Omental fat pad (tissue), 4 donors: ENCODE measurements around the gene ATG16L1. TPM values are rescaled to one million over a fixed set of nuclear protein-coding genes. Genes with fewer than 3 reads are reported as not detected.

Experiments used
- ATAC-seq: fragments of 150-250 bp; one replicate; pipeline ENCODE4 v1.9.1; 2016; ENCODE audit warnings: mild to moderate bottlenecking, moderate library complexity; ENCODE audit not compliant: low FRiP score
- DNase-seq: peaks from one replicate; pipeline ENCODE4 v3.0.0-alpha.2; 2019; ENCODE audit warnings: low spot score
- total RNA-seq, 4 donors: library from RNA; depleted of rRNA; stranded (reverse); fragments of >200 nt; gene quantifications; one replicate each; pipeline ENCODE4 v1.1.0, GENCODE V29; 2016
- TF ChIP-seq, protein P1 (sequence below), 3 donors: fragments of 450-650 bp; IDR thresholded peaks; one replicate each; pipeline ENCODE4 v1.5.1; 2016 to 2017; ENCODE audit warnings: antibody characterized with exemption in 3 of 3, mild to moderate bottlenecking in 3 of 3, moderate library complexity in 2 of 3

The ATG16L1 gene
- total RNA-seq, 4 donors from 2014 or later: 20.6 to 55.2 (median 27.6) TPM

DNA sequence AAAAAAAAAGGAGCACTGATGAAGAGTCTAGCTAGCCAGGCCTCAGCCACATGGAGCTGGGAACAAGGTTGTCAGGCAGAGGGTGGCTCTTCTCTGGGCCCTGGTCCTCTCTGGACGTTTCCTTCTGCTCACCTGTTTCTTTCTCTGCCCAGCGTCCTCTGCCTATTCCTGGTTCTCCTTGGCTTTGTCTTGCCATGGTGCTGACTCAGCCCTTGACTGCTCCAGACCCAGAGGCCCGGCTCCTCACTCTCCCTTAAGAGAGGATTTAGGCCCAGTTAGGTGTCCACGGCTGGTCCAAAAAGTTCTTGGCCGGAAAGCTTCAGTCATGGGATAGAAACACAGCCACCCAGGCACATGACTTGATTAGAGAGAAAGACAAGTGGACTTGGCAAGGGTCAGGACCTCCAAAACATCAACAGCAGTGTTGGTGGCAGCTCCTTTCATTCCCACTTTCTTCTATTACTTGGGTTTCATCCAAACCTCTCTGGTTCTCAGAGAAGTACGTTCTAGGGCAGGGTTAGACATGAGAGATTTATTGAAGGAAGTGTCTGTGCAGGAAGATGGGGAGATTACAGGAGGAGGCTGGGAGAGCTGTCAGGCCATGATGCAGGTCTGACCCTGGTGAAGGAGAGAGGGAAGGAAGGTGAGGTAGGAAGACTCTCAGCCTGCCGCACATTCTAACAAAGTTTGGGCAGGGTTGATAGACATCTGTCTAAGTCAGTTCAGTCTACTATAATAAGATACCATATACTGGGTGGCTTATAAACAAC, 14.5 kb upstream of the ATG16L1 start:
- DNase-seq (no peak), ATAC-seq (no peak)
- TF ChIP-seq, protein P1, sequence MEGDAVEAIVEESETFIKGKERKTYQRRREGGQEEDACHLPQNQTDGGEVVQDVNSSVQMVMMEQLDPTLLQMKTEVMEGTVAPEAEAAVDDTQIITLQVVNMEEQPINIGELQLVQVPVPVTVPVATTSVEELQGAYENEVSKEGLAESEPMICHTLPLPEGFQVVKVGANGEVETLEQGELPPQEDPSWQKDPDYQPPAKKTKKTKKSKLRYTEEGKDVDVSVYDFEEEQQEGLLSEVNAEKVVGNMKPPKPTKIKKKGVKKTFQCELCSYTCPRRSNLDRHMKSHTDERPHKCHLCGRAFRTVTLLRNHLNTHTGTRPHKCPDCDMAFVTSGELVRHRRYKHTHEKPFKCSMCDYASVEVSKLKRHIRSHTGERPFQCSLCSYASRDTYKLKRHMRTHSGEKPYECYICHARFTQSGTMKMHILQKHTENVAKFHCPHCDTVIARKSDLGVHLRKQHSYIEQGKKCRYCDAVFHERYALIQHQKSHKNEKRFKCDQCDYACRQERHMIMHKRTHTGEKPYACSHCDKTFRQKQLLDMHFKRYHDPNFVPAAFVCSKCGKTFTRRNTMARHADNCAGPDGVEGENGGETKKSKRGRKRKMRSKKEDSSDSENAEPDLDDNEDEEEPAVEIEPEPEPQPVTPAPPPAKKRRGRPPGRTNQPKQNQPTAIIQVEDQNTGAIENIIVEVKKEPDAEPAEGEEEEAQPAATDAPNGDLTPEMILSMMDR (IDR thresholded peaks at IDR 0.05): no peak

DNA sequence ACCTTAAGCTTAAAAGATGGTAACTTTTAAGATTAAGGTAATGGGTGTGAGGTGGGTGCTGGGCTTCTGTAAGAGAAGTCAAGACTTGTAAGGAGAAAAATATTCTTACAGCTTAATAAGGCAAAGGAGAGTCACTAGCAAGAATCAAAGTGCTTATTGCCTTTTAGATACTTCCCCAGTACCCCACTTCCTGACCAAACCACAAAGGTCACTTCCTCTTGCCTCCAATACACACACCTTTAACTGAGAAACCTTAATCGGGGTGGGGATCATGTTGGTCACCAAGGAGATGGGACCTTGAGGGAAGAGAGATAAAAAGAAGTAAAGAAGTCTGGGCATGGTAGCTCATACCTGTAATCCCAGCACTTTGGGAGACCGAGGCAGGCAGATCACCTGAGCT, 10.6 kb upstream of the ATG16L1 start:
- no peak for ATAC-seq
- TF ChIP-seq, protein P1 (IDR thresholded peaks at IDR 0.05): no peak

DNA sequence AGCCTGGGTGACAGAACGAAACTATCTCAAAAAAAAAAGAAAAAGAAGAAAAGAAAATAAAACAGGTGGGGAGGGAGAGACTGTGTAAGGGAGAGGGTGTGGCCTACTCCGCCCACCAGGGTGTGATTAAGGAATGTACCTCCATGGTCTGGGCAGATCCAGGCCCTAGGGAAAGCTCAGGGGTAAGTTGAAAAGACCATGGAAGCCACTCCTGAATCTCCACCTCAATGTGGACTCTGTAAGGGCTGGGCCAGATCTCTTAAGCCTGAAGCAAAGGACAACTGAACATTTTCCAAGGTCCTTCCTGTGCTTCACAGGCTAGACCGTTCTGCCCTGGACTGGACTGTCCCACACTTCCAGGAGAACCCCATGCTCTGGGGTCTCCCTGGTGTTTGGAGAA, 9.7 kb upstream of the ATG16L1 start:
- ATAC-seq (no peak), DNase-seq (no peak)
- TF ChIP-seq, protein P1 (IDR thresholded peaks at IDR 0.05): no peak

More for the DNA sequence above, 10.6 kb upstream of the ATG16L1 start:
- no peak for DNase-seq

DNA sequence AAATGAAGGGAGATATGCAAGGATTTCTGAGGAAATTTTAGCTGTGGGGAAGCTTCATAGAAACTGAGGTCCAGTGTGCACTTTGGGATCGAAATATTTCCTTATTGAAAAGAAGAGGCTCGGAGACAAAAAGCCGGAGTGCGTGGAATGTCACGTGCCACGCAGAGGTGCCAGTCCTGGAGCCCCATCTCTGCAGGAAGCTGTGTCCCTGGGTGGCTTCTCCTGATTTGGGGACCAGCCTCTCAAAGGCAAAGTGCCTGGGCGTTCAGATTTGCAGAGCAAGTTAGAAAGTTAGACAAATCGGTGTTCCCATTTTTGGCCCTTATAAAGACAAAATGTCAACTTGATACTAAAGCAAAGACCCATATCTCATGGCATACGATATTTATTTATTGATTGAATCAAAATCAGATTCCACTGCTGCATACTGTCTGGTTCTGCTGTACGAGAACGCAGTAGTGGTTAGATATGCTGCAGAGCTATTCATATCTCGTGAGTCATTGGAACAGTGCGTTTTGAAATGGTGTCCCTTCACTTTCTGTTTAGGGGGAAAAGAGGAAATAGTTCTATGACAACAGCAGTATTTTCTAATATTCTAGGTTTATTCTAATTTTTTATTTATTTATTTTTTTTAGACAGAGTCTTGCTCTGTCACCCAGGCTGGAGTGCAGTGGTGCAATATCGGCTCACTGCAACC, 9.1 kb upstream of the ATG16L1 start:
- TF ChIP-seq, protein P1 (IDR thresholded peaks at IDR 0.05): no peak
- DNase-seq (no peak), ATAC-seq (no peak)

DNA sequence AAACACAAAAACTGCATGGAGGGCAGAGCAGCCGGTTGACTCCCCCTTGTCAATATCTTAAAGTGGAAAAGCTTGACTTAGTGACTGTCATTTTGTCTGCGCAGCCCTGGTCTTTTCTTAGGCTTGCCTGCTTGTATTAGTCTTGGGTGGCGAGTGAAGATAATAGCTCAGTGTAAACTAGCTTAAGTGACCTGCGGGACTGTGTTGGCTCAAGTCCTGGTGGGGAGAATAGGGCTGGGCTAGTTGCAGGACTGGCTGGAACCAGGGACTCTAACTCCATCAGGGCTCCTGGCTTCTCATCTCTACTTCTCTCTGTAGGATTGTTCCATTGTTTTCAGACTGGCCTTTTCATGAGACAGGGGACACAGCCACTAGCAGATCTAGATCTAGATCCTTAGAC, 8.1 kb upstream of the ATG16L1 start:
- DNase-seq: no peak
- TF ChIP-seq, protein P1 (IDR thresholded peaks at IDR 0.05): no peak
- ATAC-seq: no peak

DNA sequence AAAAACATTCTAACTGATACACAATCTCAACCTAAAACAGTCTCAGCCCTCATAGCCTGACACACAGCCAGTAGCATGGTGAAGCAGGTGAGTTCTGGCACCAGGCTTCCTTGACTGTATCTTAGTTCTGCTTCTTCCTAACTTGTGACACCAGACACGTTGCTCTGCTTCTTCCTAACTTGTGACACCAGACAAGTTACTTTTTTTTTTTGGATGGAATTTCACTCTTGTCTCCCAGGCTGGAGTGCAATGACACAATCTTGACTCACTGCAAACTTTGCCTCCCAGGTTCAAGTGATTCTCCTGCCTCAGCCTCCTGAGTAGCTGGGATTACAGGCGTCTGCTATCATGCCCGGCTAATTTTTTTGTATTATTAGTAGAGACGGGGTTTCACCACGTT, 6.7 kb upstream of the ATG16L1 start:
- TF ChIP-seq, protein P1 (IDR thresholded peaks at IDR 0.05): no peak
- no peak for ATAC-seq
- DNase-seq: no peak

DNA sequence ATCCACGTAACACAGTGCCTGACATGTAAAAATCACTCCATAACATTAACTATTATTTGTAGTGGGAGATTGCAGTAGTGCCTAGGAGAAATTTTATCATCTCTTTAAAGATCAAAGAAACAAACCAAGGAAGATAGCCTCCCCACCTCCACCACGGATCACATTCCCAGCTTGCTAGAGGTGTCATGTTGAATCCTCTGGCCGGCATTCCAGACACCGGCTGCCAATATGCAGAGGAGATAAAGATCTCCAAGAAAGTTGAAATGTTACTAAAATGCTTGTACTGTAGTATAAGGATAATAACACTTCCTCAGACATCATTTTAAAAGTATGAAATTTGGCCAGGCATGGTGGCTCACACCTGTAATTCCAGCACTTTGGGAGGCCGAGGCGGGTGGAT, 6.1 kb upstream of the ATG16L1 start:
- DNase-seq (no peak), ATAC-seq (no peak)
- TF ChIP-seq, protein P1 (IDR thresholded peaks at IDR 0.05): no peak
